GM10248 (cell line): Measurements from ENCODE around the gene EML2.

Experiments
- CTCF ChIA-PET: fragments of 300-600 bp; sonication (Branson Sonifier 250); formaldehyde crosslinking; extraction: SDS; loops from one replicate; lab custom pipeline; 2021; ENCODE audit warnings: antibody characterized with exemption; lab: Yijun Ruan, JAX
- POLR2A ChIA-PET: fragments of 350-650 bp; sonication (Branson Sonifier 250); formaldehyde crosslinking; extraction: SDS; loops from one replicate; lab custom pipeline; 2020; ENCODE audit warnings: antibody characterized with exemption; lab: Yijun Ruan, JAX
- DNase-seq: peaks from one replicate; pipeline ENCODE4 v3.0.0; 2012; ENCODE audit errors: extremely low spot score
- CTCF ChIP-seq: IDR thresholded peaks from 2 replicates; pipeline ENCODE4 v1.5.1; 2012; ENCODE audit warnings: mild to moderate bottlenecking, low read depth; ENCODE audit errors: extremely low read depth, missing control alignments, control extremely low read depth

The EML2 gene

GRCh38 chr19:45591004-45591637 is 48.1 kb downstream of the EML2 start:
- POLR2A ChIA-PET = no interaction called here
- peak; percentile 58 for TF ChIP-seq CTCF
- CTCF ChIA-PET = interaction anchor here (0.6 to 2.2 kb wide), 13 partner anchors 11 to 103 kb away, joined by 3 to 16 read pairs (median 4); no protein-coding TSS in a partner anchor
- peak; percentile 44 for DNase-seq

- CTCF ChIA-PET = interaction anchor here (0.6 to 2.2 kb wide), 10 partner anchors 12 to 103 kb away, joined by 3 to 16 read pairs (median 4); no protein-coding TSS in a partner anchor
- peak; percentile 10 for DNase-seq
- no peak for TF ChIP-seq CTCF
- POLR2A ChIA-PET = no interaction called here
These were observed 48.7 kb downstream of the EML2 start for GRCh38 chr19:45590300-45591003.

- ChIA-PET POLR2A (no interaction called here), CTCF (interaction anchor here (1.5 to 2.2 kb wide), 3 partner anchors 26 to 52 kb away, joined by 4 to 16 read pairs (median 9); no protein-coding TSS in a partner anchor)
- no peak for DNase-seq
- no peak for TF ChIP-seq CTCF
These were observed 49.4 kb downstream of the EML2 start for GRCh38 chr19:45589768-45590167.

GRCh38 chr19:45587873-45588272 is 51.3 kb downstream of the EML2 start:
- CTCF ChIA-PET = interaction anchor here (1.6 to 1.8 kb wide), 2 partner anchors 9 to 54 kb away, joined by 3 to 9 read pairs; no protein-coding TSS in a partner anchor
- POLR2A ChIA-PET = no interaction called here
- TF ChIP-seq CTCF = no peak
- DNase-seq = no peak

GRCh38 chr19:45585158-45585577 is 54.0 kb downstream of the EML2 start:
- DNase-seq = peak; percentile 28
- ChIA-PET CTCF (interaction anchor here (0.7 to 2.1 kb wide), 5 partner anchors 8 to 108 kb away, joined by 3 to 4 read pairs (median 3); partner anchors contain the start of gene QPCTL), POLR2A (no interaction called here)
- no peak for TF ChIP-seq CTCF

GRCh38 chr19:45584332-45585157 is 54.7 kb downstream of the EML2 start, which contains the start of gene OPA3:
Gene OPA3 (minus strand): TSS chr19:45584802. CDS start chr19:45584764, 38 bp downstream.
- ChIA-PET CTCF (interaction anchor here (0.9 to 2.1 kb wide), 8 partner anchors 11 to 108 kb away, joined by 3 to 7 read pairs (median 4); partner anchors contain the start of gene QPCTL), POLR2A (interaction anchor here (0.6 kb wide), 4 partner anchors 57 to 1642 kb away, joined by 3 to 7 read pairs (median 4); no protein-coding TSS in a partner anchor)
- no peak for TF ChIP-seq CTCF
- peak; percentile 98 for DNase-seq
